ENCODE measurements around the gene TRIM3. TPM values are rescaled to one million over a fixed set of nuclear protein-coding genes. Genes with fewer than 3 reads are reported as not detected.
A peak's percentile ranks its signal among the peaks of the same experiment; 100 is the strongest.
"Not testable (repeated sequence)": the region's sequence is repeated elsewhere in the genome, so short reads cannot be mapped to it uniquely, and the experiment has no call there.

Gene TRIM3
- 43.0 TPM for total RNA-seq

GRCh38 chr11:6473451-6474412 lies at the start of gene TRIM3:
TRIM3 (minus strand) TSS chr11:6473941; CDS start chr11:6465695, 8,246 bp downstream.
- peak; percentile 93 for DNase-seq (ENCODE audit: low spot score)

- no peak for DNase-seq (ENCODE audit: low spot score)
Measured at GRCh38 chr11:6523253-6523652, 49.5 kb upstream of the TRIM3 start.

GRCh38 chr11:6521946-6522345 lies 48.2 kb upstream of the TRIM3 start:
- DNase-seq (ENCODE audit: low spot score), result not testable (repeated sequence)

GRCh38 chr11:6520265-6520664 lies 46.5 kb upstream of the TRIM3 start:
- no peak for DNase-seq (ENCODE audit: low spot score)

GRCh38 chr11:6516865-6517264 lies 43.1 kb upstream of the TRIM3 start:
- no peak for DNase-seq (ENCODE audit: low spot score)

GRCh38 chr11:6505577-6506240 lies 32.0 kb upstream of the TRIM3 start:
- peak; percentile 25 for DNase-seq (ENCODE audit: low spot score)

GRCh38 chr11:6504166-6504565 lies 30.4 kb upstream of the TRIM3 start:
- DNase-seq (ENCODE audit: low spot score), result no peak

GRCh38 chr11:6502382-6502781 lies 28.6 kb upstream of the TRIM3 start:
- DNase-seq (ENCODE audit: low spot score), result no peak

- DNase-seq (ENCODE audit: low spot score), result no peak
Measured at GRCh38 chr11:6498544-6498943, 24.8 kb upstream of the TRIM3 start.

- DNase-seq (ENCODE audit: low spot score), result no peak
Measured at GRCh38 chr11:6498121-6498520, 24.4 kb upstream of the TRIM3 start.

GRCh38 chr11:6497069-6497839 lies 23.5 kb upstream of the TRIM3 start, which contains the start of gene DNHD1:
DNHD1 (plus strand) TSS chr11:6497280; CDS start chr11:6498216, 936 bp downstream.
- no peak for DNase-seq (ENCODE audit: low spot score)

GRCh38 chr11:6489306-6489705 lies 15.6 kb upstream of the TRIM3 start:
- DNase-seq (ENCODE audit: low spot score), result no peak

GRCh38 chr11:6488821-6489220 lies 15.1 kb upstream of the TRIM3 start:
- DNase-seq (ENCODE audit: low spot score), result no peak

GRCh38 chr11:6488342-6488741 lies 14.6 kb upstream of the TRIM3 start:
- no peak for DNase-seq (ENCODE audit: low spot score)

GRCh38 chr11:6486938-6487337 lies 13.2 kb upstream of the TRIM3 start:
- no peak for DNase-seq (ENCODE audit: low spot score)

GRCh38 chr11:6486256-6486655 lies 12.5 kb upstream of the TRIM3 start:
- DNase-seq (ENCODE audit: low spot score), result no peak

- no peak for DNase-seq (ENCODE audit: low spot score)
Measured at GRCh38 chr11:6485661-6486060, 11.9 kb upstream of the TRIM3 start.

GRCh38 chr11:6483015-6483414 lies 9.3 kb upstream of the TRIM3 start:
- no peak for DNase-seq (ENCODE audit: low spot score)

- no peak for DNase-seq (ENCODE audit: low spot score)
Measured at GRCh38 chr11:6482441-6482840, 8.7 kb upstream of the TRIM3 start.

GRCh38 chr11:6481924-6482275 lies 8.2 kb upstream of the TRIM3 start:
- no peak for DNase-seq (ENCODE audit: low spot score)

GRCh38 chr11:6481012-6481923 lies 7.5 kb upstream of the TRIM3 start, which contains the start of the genes ARFIP2 and TIMM10B:
ARFIP2 (minus strand) TSS chr11:6481331; CDS start chr11:6480421, 910 bp downstream.
TIMM10B (plus strand) TSS chr11:6481501; CDS start chr11:6481517, 16 bp downstream.
- DNase-seq (ENCODE audit: low spot score), result peak; percentile 99

All from mucosa of gallbladder (tissue), 1 donor.